ENCODE results near the gene TMBIM1.

The TMBIM1 gene

DNA sequence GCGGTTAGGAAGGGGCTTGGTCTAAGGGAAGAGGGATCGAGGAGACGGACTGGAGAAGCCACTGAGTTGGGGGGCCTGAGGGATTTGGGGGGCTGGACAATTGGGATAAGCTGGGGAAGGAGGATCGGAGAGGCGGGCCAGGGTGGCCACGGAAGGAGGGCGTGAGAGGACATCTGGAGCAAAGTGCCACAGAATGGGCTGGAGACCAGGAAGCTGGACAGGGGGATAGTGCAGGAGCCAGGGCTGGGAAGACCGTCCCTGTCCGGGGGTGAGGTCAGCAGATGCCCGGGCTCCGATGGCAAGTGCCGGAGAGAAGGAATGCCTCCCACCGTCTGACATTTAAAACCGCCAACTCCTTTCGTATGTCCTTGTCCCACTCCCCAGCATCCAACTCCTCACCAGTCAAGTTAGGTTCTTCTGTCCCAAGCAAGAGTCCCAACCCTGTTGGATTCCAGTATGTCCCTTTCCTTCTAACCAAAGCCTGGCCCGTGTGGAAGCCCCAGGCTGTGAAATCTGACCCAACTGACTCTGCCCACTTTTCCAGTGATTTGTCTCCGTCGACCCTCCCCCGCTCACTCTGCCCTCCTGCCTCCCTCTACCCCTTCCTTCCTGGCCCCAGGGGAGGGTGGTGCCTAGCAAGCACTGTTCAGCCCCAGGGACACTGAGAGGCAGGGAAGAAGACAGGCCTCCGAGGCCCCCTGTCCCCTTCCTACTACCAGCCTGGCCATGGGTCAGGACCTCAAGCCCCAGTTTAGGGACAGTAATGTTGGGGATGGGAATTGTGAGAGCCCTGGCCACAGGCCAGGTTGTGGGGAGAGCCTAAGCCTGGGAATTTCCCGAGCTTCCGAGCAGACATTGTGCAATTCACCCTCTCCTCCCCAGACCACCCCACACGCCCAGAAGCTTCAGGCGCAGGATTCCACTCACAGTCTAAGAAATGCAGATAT is 31.5 kb upstream of the TMBIM1 start (continued):
- TF ChIP-seq INSM2 (tag by site-specific recombination; IDR thresholded peaks at IDR 0.05) (no peak), ZNF580 (tag by site-specific recombination; IDR thresholded peaks at IDR 0.05) (no peak), ZNF140 (tag by site-specific recombination; IDR thresholded peaks at IDR 0.05) (no peak), ZBTB49 (tag by site-specific recombination; IDR thresholded peaks at IDR 0.05; ENCODE audit: low read depth) (no peak), ZNF843 (tag by site-specific recombination; IDR thresholded peaks at IDR 0.05) (no peak), EGR2 (tag by site-specific recombination; IDR thresholded peaks at IDR 0.05; ENCODE audit: low read depth) (peak; percentile 79; the same call in 1 of the 2 replicates), ZBTB8A (tag by site-specific recombination; IDR thresholded peaks at IDR 0.05) (peak; percentile 49; the same call in 1 of the 2 replicates), TRIM28 (IDR thresholded peaks at IDR 0.05; ENCODE audit: borderline replicate concordance, low read length) (0 out of 2 replicates have a peak, but pooled peaks have one; percentile 42), ZBTB48 (tag by site-specific recombination; IDR thresholded peaks at IDR 0.05) (peak; percentile 90), ZNF335 (tag by site-specific recombination; conservative IDR thresholded peaks at IDR 0.05) (peak; percentile 87), ZNF600 (tag by site-specific recombination; IDR thresholded peaks at IDR 0.05) (peak; percentile 80), ZSCAN16 (tag by site-specific recombination; IDR thresholded peaks at IDR 0.05) (no peak), ZNF366 (tag by site-specific recombination; conservative IDR thresholded peaks at IDR 0.05) (peak; percentile 55), ZNF660 (tag by site-specific recombination; IDR thresholded peaks at IDR 0.05) (no peak), ZNF501 (tag by site-specific recombination; IDR thresholded peaks at IDR 0.05) (no peak), SP7 (tag by site-specific recombination; IDR thresholded peaks at IDR 0.05) (peak; percentile 83), ZBTB7A (tag by site-specific recombination; IDR thresholded peaks at IDR 0.05; ENCODE audit: low read depth) (no peak), BCL11B (tag by site-specific recombination; IDR thresholded peaks at IDR 0.05; ENCODE audit: low read depth) (no peak), ZNF391 (tag by site-specific recombination; IDR thresholded peaks at IDR 0.05; ENCODE audit: borderline replicate concordance, low read depth) (no peak), ZNF148 (tag by site-specific recombination; IDR thresholded peaks at IDR 0.05; ENCODE audit: borderline replicate concordance) (no peak), ZNF48 (tag by site-specific recombination; IDR thresholded peaks at IDR 0.05) (no peak)
- TF ChIP-seq, protein P1, sequence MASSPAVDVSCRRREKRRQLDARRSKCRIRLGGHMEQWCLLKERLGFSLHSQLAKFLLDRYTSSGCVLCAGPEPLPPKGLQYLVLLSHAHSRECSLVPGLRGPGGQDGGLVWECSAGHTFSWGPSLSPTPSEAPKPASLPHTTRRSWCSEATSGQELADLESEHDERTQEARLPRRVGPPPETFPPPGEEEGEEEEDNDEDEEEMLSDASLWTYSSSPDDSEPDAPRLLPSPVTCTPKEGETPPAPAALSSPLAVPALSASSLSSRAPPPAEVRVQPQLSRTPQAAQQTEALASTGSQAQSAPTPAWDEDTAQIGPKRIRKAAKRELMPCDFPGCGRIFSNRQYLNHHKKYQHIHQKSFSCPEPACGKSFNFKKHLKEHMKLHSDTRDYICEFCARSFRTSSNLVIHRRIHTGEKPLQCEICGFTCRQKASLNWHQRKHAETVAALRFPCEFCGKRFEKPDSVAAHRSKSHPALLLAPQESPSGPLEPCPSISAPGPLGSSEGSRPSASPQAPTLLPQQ (tag by site-specific recombination; IDR thresholded peaks at IDR 0.05): no peak
- TF ChIP-seq, protein P2, sequence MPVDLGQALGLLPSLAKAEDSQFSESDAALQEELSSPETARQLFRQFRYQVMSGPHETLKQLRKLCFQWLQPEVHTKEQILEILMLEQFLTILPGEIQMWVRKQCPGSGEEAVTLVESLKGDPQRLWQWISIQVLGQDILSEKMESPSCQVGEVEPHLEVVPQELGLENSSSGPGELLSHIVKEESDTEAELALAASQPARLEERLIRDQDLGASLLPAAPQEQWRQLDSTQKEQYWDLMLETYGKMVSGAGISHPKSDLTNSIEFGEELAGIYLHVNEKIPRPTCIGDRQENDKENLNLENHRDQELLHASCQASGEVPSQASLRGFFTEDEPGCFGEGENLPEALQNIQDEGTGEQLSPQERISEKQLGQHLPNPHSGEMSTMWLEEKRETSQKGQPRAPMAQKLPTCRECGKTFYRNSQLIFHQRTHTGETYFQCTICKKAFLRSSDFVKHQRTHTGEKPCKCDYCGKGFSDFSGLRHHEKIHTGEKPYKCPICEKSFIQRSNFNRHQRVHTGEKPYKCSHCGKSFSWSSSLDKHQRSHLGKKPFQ (tag by site-specific recombination; IDR thresholded peaks at IDR 0.05): no peak
- TF ChIP-seq, protein P3, sequence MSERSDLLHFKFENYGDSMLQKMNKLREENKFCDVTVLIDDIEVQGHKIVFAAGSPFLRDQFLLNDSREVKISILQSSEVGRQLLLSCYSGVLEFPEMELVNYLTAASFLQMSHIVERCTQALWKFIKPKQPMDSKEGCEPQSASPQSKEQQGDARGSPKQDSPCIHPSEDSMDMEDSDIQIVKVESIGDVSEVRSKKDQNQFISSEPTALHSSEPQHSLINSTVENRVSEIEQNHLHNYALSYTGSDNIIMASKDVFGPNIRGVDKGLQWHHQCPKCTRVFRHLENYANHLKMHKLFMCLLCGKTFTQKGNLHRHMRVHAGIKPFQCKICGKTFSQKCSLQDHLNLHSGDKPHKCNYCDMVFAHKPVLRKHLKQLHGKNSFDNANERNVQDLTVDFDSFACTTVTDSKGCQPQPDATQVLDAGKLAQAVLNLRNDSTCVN (tag by site-specific recombination; optimal IDR thresholded peaks at IDR 0.05): peak; percentile 0
- TF ChIP-seq, protein P4, sequence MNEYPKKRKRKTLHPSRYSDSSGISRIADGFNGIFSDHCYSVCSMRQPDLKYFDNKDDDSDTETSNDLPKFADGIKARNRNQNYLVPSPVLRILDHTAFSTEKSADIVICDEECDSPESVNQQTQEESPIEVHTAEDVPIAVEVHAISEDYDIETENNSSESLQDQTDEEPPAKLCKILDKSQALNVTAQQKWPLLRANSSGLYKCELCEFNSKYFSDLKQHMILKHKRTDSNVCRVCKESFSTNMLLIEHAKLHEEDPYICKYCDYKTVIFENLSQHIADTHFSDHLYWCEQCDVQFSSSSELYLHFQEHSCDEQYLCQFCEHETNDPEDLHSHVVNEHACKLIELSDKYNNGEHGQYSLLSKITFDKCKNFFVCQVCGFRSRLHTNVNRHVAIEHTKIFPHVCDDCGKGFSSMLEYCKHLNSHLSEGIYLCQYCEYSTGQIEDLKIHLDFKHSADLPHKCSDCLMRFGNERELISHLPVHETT (tag by site-specific recombination; IDR thresholded peaks at IDR 0.05): no peak
